Body of pancreas (tissue), 4 donors: ENCODE data around the gene CFAP20.

Source experiments
- POLR2A ChIP-seq, 3 donors: fragments of 450-650 bp; IDR thresholded peaks; one replicate each; pipeline ENCODE4 v1.6.1; 2016; ENCODE audit warnings: antibody characterized with exemption in 3 of 3, mild to moderate bottlenecking in 2 of 3
- TF ChIP-seq, protein P1 (sequence below), 7 experiments: fragments of 450-650 bp in 4 of 7; fragments of 200-600 bp in 3 of 7; sonication (generic) in 3 of 7; IDR thresholded peaks; one replicate each; pipeline ENCODE4 v1.5.1; 2016 to 2019; ENCODE audit warnings: antibody characterized with exemption in 7 of 7

- TF ChIP-seq, protein P1, sequence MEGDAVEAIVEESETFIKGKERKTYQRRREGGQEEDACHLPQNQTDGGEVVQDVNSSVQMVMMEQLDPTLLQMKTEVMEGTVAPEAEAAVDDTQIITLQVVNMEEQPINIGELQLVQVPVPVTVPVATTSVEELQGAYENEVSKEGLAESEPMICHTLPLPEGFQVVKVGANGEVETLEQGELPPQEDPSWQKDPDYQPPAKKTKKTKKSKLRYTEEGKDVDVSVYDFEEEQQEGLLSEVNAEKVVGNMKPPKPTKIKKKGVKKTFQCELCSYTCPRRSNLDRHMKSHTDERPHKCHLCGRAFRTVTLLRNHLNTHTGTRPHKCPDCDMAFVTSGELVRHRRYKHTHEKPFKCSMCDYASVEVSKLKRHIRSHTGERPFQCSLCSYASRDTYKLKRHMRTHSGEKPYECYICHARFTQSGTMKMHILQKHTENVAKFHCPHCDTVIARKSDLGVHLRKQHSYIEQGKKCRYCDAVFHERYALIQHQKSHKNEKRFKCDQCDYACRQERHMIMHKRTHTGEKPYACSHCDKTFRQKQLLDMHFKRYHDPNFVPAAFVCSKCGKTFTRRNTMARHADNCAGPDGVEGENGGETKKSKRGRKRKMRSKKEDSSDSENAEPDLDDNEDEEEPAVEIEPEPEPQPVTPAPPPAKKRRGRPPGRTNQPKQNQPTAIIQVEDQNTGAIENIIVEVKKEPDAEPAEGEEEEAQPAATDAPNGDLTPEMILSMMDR (IDR thresholded peaks at IDR 0.05): no peak
- no peak for TF ChIP-seq POLR2A (IDR thresholded peaks at IDR 0.05)
Measured at GRCh38 chr16:58096249-58096648, 32.9 kb downstream of the CFAP20 start.
